Tibial nerve (tissue), 4 donors: ENCODE measurements around the gene ABCA13. TPM values are rescaled to one million over a fixed set of nuclear protein-coding genes. Genes with fewer than 3 reads are reported as not detected.

Experiments
- DNase-seq, 2 donors: peaks; one replicate each; pipeline ENCODE4 v3.0.0-alpha.2; 2019; ENCODE audit warnings: low spot score in 2 of 2
- H3K27ac ChIP-seq, 4 donors: fragments of 200-600 bp; sonication (generic) in 3 of 4; one replicate each; pipeline ENCODE4 v1.5.1; 2017 to 2019; ENCODE audit warnings: mild to moderate bottlenecking in 1 of 4
- H3K27me3 ChIP-seq, 2 donors: fragments of 200-600 bp; sonication (generic) in 1 of 2; one replicate each; pipeline versions ENCODE4 v1.5.1 to v1.6.0; 2017 to 2019
- H3K36me3 ChIP-seq, 3 donors: fragments of 200-600 bp; sonication (generic); one replicate each; pipeline ENCODE4 v1.5.1; 2018 to 2019
- H3K4me1 ChIP-seq, 4 donors: fragments of 200-600 bp; sonication (generic) in 3 of 4; one replicate each; pipeline ENCODE4 v1.5.1; 2017 to 2019
- H3K4me3 ChIP-seq, 4 donors: fragments of 200-600 bp; sonication (generic) in 3 of 4; one replicate each; pipeline ENCODE4 v1.5.1; 2017 to 2019; ENCODE audit warnings: mild to moderate bottlenecking in 1 of 4, moderate library complexity in 1 of 4
- H3K9me3 ChIP-seq, 4 donors: fragments of 200-600 bp; sonication (generic) in 3 of 4; one replicate each; pipeline ENCODE4 v1.5.1; 2017 to 2019
- EP300 ChIP-seq, 2 donors: sonication (generic); formaldehyde crosslinking; IDR thresholded peaks; one replicate each; pipeline ENCODE4 v1.6.1; 2017; ENCODE audit warnings: antibody characterized with exemption in 2 of 2, mild to moderate bottlenecking in 1 of 2
- POLR2A ChIP-seq, 2 donors: fragments of 450-650 bp; IDR thresholded peaks; one replicate each; pipeline ENCODE4 v1.6.1; 2017; ENCODE audit warnings: antibody characterized with exemption in 2 of 2, mild to moderate bottlenecking in 2 of 2, moderate library complexity in 2 of 2
- WGBS, 2 donors: methylation state at CpG; one replicate each; pipeline ENCODE4 v1.1.5; 2018; 5-methylcytosine and 5-hydroxymethylcytosine counted together
- total RNA-seq, 4 donors: library from RNA; depleted of rRNA; stranded (reverse); fragments of >200 nt; gene quantifications; one replicate each; pipeline ENCODE4 v1.1.0, GENCODE V29; 2016
- TF ChIP-seq, protein P1 (sequence below), 5 experiments: fragments of 200-600 bp in 3 of 5; fragments of 450-650 bp in 2 of 5; sonication (generic) in 3 of 5; IDR thresholded peaks; one replicate each; pipeline ENCODE4 v1.5.1; 2016 to 2019; ENCODE audit warnings: antibody characterized with exemption in 5 of 5, mild to moderate bottlenecking in 3 of 5, moderate library complexity in 2 of 5

ABCA13 gene
- total RNA-seq, 4 donors from 2014 or later: 0.90 to 4.6 (median 3.6) TPM

DNA sequence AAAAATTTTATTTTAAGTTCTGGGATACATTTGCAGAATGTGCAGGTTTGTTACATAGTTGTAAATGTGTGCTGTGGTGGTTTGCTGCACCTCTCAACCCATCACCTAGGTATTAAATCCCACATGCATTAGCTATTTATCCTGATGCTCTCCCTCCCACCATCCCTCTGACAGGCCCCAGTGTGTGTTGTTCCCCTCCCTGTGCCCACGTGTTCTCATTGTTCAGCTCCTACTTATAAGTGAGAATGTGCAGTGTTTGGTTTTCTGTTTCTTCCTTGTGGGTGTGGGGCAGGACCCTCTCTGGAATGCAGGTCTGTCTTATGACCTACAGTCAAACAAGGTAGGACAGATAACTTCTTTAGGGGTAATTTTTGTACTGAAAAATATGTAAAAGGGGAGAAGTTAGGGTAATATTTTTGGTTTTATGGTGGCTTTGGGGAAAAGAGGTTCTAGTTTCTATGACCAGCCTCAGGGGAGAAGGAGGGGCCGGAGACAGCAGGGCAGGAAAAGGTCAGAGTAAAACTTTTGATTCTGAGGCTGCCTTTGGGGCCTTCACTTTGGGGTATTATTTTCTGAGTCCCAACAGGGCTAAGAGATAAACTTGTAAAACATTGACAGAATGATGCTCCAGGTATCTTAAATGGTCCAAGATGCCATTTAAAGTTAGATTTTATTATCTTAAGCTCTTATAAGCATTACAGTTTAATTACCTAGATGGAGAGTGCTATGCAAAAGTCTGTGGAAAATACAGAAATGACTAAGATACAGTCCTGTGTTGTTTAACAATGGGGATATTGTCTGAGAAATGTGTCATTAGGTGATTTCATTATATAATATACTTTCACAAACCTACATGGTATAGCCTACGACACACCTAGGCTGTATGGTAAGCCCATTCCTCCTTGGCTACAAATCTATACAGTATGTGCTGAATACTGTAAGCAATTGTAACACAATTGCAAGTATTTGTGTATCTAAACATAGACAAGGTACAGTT is 354.8 kb downstream of the ABCA13 start:
- no peak for TF ChIP-seq POLR2A (IDR thresholded peaks at IDR 0.05)
- no peak for TF ChIP-seq EP300 (IDR thresholded peaks at IDR 0.05)
- TF ChIP-seq, protein P1, sequence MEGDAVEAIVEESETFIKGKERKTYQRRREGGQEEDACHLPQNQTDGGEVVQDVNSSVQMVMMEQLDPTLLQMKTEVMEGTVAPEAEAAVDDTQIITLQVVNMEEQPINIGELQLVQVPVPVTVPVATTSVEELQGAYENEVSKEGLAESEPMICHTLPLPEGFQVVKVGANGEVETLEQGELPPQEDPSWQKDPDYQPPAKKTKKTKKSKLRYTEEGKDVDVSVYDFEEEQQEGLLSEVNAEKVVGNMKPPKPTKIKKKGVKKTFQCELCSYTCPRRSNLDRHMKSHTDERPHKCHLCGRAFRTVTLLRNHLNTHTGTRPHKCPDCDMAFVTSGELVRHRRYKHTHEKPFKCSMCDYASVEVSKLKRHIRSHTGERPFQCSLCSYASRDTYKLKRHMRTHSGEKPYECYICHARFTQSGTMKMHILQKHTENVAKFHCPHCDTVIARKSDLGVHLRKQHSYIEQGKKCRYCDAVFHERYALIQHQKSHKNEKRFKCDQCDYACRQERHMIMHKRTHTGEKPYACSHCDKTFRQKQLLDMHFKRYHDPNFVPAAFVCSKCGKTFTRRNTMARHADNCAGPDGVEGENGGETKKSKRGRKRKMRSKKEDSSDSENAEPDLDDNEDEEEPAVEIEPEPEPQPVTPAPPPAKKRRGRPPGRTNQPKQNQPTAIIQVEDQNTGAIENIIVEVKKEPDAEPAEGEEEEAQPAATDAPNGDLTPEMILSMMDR (IDR thresholded peaks at IDR 0.05): no peak
- WGBS, 2 donors: 54 to 57% methylated on average over 3 of the region's 3 CpGs

DNA sequence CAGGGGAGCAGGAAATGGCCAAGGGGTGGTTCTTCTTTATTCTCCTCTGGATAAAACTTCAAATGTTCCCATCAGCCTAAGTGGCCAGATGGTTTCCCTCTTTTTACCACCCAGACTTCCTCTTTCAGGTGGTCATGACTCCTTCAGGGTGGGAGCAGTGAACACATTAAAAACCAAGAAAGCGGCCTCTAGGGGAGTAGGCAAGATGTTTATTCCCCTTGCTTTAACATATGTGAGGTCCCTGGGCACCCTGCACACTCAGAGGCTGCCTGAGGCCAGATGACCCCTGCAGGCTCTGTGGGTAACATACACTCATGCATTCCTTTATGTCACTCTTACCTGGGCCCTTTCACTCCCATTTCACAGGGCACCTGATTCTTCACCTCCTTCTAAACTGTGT is 357.4 kb downstream of the ABCA13 start:
- WGBS, 2 donors: 54 to 65% methylated on average over 1 of the region's 1 CpG
- no peaks in the 10 kb centered on the region for H3K36me3 ChIP-seq
- H3K27me3 ChIP-seq: no peaks in the 10 kb centered on the region
- no peak overlapping the region for H3K4me3 ChIP-seq
- peaks cover 0 to 3% (median 0%) of the 10 kb centered on the region in 4 donors for H3K9me3 ChIP-seq
- no peak for DNase-seq
- no peak overlapping the region for H3K27ac ChIP-seq
- TF ChIP-seq, protein P1 (IDR thresholded peaks at IDR 0.05): no peak
- no peaks in the 10 kb centered on the region for H3K4me1 ChIP-seq

More for the DNA sequence above, 354.8 kb downstream of the ABCA13 start:
- Histone ChIP-seq H3K36me3 (no peaks in the 10 kb centered on the region), H3K9me3 (peaks cover 0 to 3% (median 0%) of the 10 kb centered on the region in 4 donors), H3K27me3 (no peaks in the 10 kb centered on the region), H3K4me3 (no peak overlapping the region), H3K27ac (peak overlapping the region in 1 of 4 donors; percentile 26), H3K4me1 (no peaks in the 10 kb centered on the region)
- DNase-seq: no peak

DNA sequence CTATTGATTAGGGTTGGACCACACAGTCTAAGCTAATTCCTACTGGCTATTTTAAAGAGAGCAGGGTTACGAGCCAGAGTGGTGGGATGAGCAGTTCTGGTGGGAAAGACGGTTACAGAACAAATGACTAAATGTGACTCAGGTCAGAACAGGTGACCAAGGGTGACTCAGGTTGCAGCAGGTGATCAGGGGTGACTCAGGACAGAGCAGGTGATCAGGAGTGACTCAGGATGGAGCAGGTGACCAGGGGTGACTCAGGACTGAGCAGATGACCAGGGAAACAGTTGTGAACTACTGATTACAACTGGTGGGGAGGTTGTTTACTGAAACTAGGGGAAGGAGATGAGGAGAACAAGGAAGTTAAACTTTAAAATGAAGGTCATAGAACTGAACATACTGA is 366.3 kb downstream of the ABCA13 start:
- TF ChIP-seq POLR2A (IDR thresholded peaks at IDR 0.05) (no peak), EP300 (IDR thresholded peaks at IDR 0.05) (no peak)
- TF ChIP-seq, protein P1 (IDR thresholded peaks at IDR 0.05): no peak
- no peak overlapping the region for H3K4me3 ChIP-seq
- no peaks in the 10 kb centered on the region for H3K36me3 ChIP-seq
- H3K4me1 ChIP-seq: no peaks in the 10 kb centered on the region
- 87 to 90% methylated on average over 2 of the region's 2 CpGs for WGBS, 2 donors
- no peaks in the 10 kb centered on the region for H3K27me3 ChIP-seq
- H3K9me3 ChIP-seq: peaks cover 0 to 8% (median 2%) of the 10 kb centered on the region in 4 donors
- no peak overlapping the region for H3K27ac ChIP-seq
- DNase-seq: no peak

DNA sequence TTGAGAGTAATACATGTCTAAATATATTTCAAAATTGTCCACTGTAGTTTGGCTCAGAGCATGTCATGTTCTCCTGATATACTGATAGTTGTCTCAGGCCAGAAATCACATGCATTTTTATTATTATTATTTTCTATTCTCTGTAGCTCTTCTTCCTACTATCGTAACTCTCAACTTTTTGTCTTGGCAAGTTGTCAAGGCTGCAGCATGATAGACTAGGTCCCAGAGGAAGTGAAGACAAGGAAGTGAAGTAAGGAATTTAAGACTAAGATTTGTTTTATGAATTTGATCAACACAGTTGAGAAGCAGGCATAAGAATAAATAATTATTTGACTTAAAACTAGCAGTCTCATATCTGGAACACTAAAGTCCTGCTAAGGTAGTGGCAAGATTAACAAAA is 369.5 kb downstream of the ABCA13 start:
- 27 to 28% methylated on average over 1 of the region's 1 CpG for WGBS, 2 donors
- H3K9me3 ChIP-seq: peaks cover 0 to 3% (median 0%) of the 10 kb centered on the region in 4 donors
- no peak for TF ChIP-seq EP300 (IDR thresholded peaks at IDR 0.05)
- TF ChIP-seq, protein P1 (IDR thresholded peaks at IDR 0.05): no peak
- TF ChIP-seq POLR2A (IDR thresholded peaks at IDR 0.05): no peak

DNA sequence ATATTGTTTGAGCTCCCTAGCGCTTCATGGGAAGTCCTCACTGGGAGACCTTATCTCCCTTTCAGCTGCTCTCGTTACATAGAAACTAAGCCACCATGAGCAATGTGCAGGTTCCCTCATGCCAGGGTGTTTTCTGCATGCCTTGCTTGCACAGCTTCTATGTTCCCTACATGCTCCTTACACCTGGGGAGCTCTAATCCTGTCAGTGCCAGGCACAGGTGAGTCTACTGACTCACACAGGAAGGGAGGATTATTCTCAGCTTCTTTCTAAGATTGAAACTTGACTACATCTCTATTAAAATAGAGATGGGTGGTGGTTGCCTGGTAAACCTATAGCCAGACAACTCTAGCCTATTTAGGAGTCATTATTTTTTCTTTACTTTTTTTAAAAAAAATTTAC is 377.4 kb downstream of the ABCA13 start:
- no peak for DNase-seq
- Histone ChIP-seq H3K4me3 (no peak overlapping the region), H3K27ac (no peak overlapping the region), H3K27me3 (no peaks in the 10 kb centered on the region), H3K4me1 (no peaks in the 10 kb centered on the region), H3K36me3 (no peaks in the 10 kb centered on the region), H3K9me3 (peaks cover 0 to under 1% (median 0%) of the 10 kb centered on the region in 4 donors)
- WGBS, 2 donors: 94 to 98% methylated on average over 2 of the region's 2 CpGs
- TF ChIP-seq EP300 (IDR thresholded peaks at IDR 0.05) (no peak), POLR2A (IDR thresholded peaks at IDR 0.05) (no peak)
- TF ChIP-seq, protein P1 (IDR thresholded peaks at IDR 0.05): no peak

More for the DNA sequence above, 369.5 kb downstream of the ABCA13 start:
- DNase-seq: no peak
- Histone ChIP-seq H3K36me3 (no peaks in the 10 kb centered on the region), H3K4me1 (no peaks in the 10 kb centered on the region), H3K27me3 (no peaks in the 10 kb centered on the region), H3K4me3 (no peak overlapping the region), H3K27ac (no peak overlapping the region)
